Central memory CD8-positive, alpha-beta T cell (primary cell): ENCODE measurements around the gene SPPL3.

Experiments used
- ATAC-seq: fragments of 150-1000 bp; cut with Tn5 transposase; replicated peaks from 2 replicates; pipeline ENCODE4 v1.10.0; 2022; ENCODE audit warnings: mild to moderate bottlenecking, moderate FRiP score, moderate number of reproducible peaks; ENCODE audit not compliant: poor library complexity, severe bottlenecking; ENCODE audit errors: extremely low read depth
- DNase-seq, 2 donors: peaks; one replicate each; pipeline ENCODE4 v3.0.0; 2021; ENCODE audit warnings: low spot score in 2 of 2
- H3K27ac Mint-ChIP-seq: one replicate; pipeline ENCODE4 v1.8.0; 2022; ENCODE audit warnings: low read depth, mild to moderate bottlenecking, moderate library complexity, mixed read lengths
- H3K27me3 Mint-ChIP-seq: one replicate; pipeline ENCODE4 v1.8.0; 2022; ENCODE audit warnings: mixed read lengths
- H3K36me3 Mint-ChIP-seq: one replicate; pipeline ENCODE4 v1.8.0; 2022; ENCODE audit warnings: mild to moderate bottlenecking, moderate library complexity, mixed read lengths; ENCODE audit not compliant: insufficient read depth
- H3K4me1 Mint-ChIP-seq: one replicate; pipeline ENCODE4 v1.8.0; 2022; ENCODE audit warnings: mixed read lengths
- H3K4me3 Mint-ChIP-seq: one replicate; pipeline ENCODE4 v1.8.0; 2022; ENCODE audit warnings: mild to moderate bottlenecking, moderate library complexity, mixed read lengths
- H3K9me3 Mint-ChIP-seq: one replicate; pipeline ENCODE4 v1.8.0; 2022; ENCODE audit warnings: mixed read lengths

Gene SPPL3

GRCh38 chr12:120861074-120861795 lies 42.9 kb downstream of the SPPL3 start:
- no peak overlapping the region for H3K4me3 Mint-ChIP-seq
- peaks cover 59% of the 10 kb centered on the region for H3K4me1 Mint-ChIP-seq
- peaks cover 6% of the 10 kb centered on the region for H3K36me3 Mint-ChIP-seq
- no peak overlapping the region for H3K27ac Mint-ChIP-seq
- H3K27me3 Mint-ChIP-seq = no peaks in the 10 kb centered on the region
- H3K9me3 Mint-ChIP-seq = peaks cover 6% of the 10 kb centered on the region
- DNase-seq (no peak), ATAC-seq (no peak)

GRCh38 chr12:120858306-120859088 lies 45.7 kb downstream of the SPPL3 start:
- peaks cover 8% of the 10 kb centered on the region for H3K36me3 Mint-ChIP-seq
- H3K27me3 Mint-ChIP-seq = no peaks in the 10 kb centered on the region
- no peak overlapping the region for H3K4me3 Mint-ChIP-seq
- H3K9me3 Mint-ChIP-seq = peaks cover 6% of the 10 kb centered on the region
- peaks cover 55% of the 10 kb centered on the region for H3K4me1 Mint-ChIP-seq
- ATAC-seq (no peak), DNase-seq (no peak)
- no peak overlapping the region for H3K27ac Mint-ChIP-seq

GRCh38 chr12:120856980-120857379 lies 47.2 kb downstream of the SPPL3 start:
- ATAC-seq = no peak
- Mint-ChIP-seq H3K4me3 (no peak overlapping the region), H3K27ac (peak overlapping the region; percentile 12), H3K4me1 (peaks cover 50% of the 10 kb centered on the region), H3K27me3 (no peaks in the 10 kb centered on the region), H3K9me3 (peaks cover 6% of the 10 kb centered on the region), H3K36me3 (peaks cover 8% of the 10 kb centered on the region)
- DNase-seq = no peak

GRCh38 chr12:120855823-120856588 lies 48.2 kb downstream of the SPPL3 start:
- peaks cover 10% of the 10 kb centered on the region for H3K36me3 Mint-ChIP-seq
- H3K27me3 Mint-ChIP-seq = no peaks in the 10 kb centered on the region
- ATAC-seq (no peak), DNase-seq (no peak)
- H3K4me1 Mint-ChIP-seq = peaks cover 51% of the 10 kb centered on the region
- peaks cover 6% of the 10 kb centered on the region for H3K9me3 Mint-ChIP-seq
- H3K4me3 Mint-ChIP-seq = no peak overlapping the region
- H3K27ac Mint-ChIP-seq = no peak overlapping the region

- Mint-ChIP-seq H3K4me1 (peaks cover 51% of the 10 kb centered on the region), H3K9me3 (peaks cover 6% of the 10 kb centered on the region), H3K27ac (no peak overlapping the region), H3K36me3 (peaks cover 10% of the 10 kb centered on the region), H3K27me3 (no peaks in the 10 kb centered on the region), H3K4me3 (no peak overlapping the region)
- ATAC-seq (no peak), DNase-seq (no peak)
These were observed 49.4 kb downstream of the SPPL3 start for GRCh38 chr12:120854804-120855203.

GRCh38 chr12:120853188-120853587 lies 51.0 kb downstream of the SPPL3 start:
- no peak overlapping the region for H3K27ac Mint-ChIP-seq
- H3K4me1 Mint-ChIP-seq = peaks cover 45% of the 10 kb centered on the region

GRCh38 chr12:120851944-120852343 lies 52.2 kb downstream of the SPPL3 start:
- Mint-ChIP-seq H3K27ac (no peak overlapping the region), H3K36me3 (peaks cover 9% of the 10 kb centered on the region), H3K4me3 (no peak overlapping the region), H3K9me3 (no peaks in the 10 kb centered on the region), H3K4me1 (peaks cover 46% of the 10 kb centered on the region), H3K27me3 (no peaks in the 10 kb centered on the region)
- no peak for DNase-seq
- ATAC-seq = no peak

More at GRCh38 chr12:120853188-120853587, 51.0 kb downstream of the SPPL3 start:
- ATAC-seq (no peak), DNase-seq (no peak)
- Mint-ChIP-seq H3K27me3 (no peaks in the 10 kb centered on the region), H3K36me3 (peaks cover 10% of the 10 kb centered on the region), H3K4me3 (no peak overlapping the region), H3K9me3 (peaks cover under 1% of the 10 kb centered on the region)

- Mint-ChIP-seq H3K9me3 (no peaks in the 10 kb centered on the region), H3K27ac (no peak overlapping the region), H3K4me3 (no peak overlapping the region), H3K4me1 (peaks cover 46% of the 10 kb centered on the region), H3K36me3 (peaks cover 7% of the 10 kb centered on the region), H3K27me3 (no peaks in the 10 kb centered on the region)
- DNase-seq = no peak
- no peak for ATAC-seq
These were observed 52.7 kb downstream of the SPPL3 start for GRCh38 chr12:120851444-120851843.

- no peak overlapping the region for H3K27ac Mint-ChIP-seq
- ATAC-seq = no peak
- H3K36me3 Mint-ChIP-seq = peaks cover 9% of the 10 kb centered on the region
- peaks cover 53% of the 10 kb centered on the region for H3K4me1 Mint-ChIP-seq
- DNase-seq = no peak
- no peaks in the 10 kb centered on the region for H3K27me3 Mint-ChIP-seq
- H3K4me3 Mint-ChIP-seq = no peak overlapping the region
- no peaks in the 10 kb centered on the region for H3K9me3 Mint-ChIP-seq
These were observed 54.4 kb downstream of the SPPL3 start for GRCh38 chr12:120849765-120850164.

GRCh38 chr12:120847814-120848213 lies 56.3 kb downstream of the SPPL3 start:
- Mint-ChIP-seq H3K9me3 (no peaks in the 10 kb centered on the region), H3K4me1 (peaks cover 58% of the 10 kb centered on the region), H3K27me3 (no peaks in the 10 kb centered on the region), H3K4me3 (no peak overlapping the region), H3K27ac (peak overlapping the region; percentile 2), H3K36me3 (peaks cover 8% of the 10 kb centered on the region)
- no peak for ATAC-seq
- no peak for DNase-seq

- Mint-ChIP-seq H3K4me3 (no peak overlapping the region), H3K9me3 (no peaks in the 10 kb centered on the region), H3K27ac (peak overlapping the region; percentile 9), H3K4me1 (peaks cover 58% of the 10 kb centered on the region), H3K36me3 (peaks cover 8% of the 10 kb centered on the region), H3K27me3 (no peaks in the 10 kb centered on the region)
- no peak for ATAC-seq
- no peak for DNase-seq
These were observed 56.8 kb downstream of the SPPL3 start for GRCh38 chr12:120847392-120847791.

GRCh38 chr12:120846721-120847120 lies 57.4 kb downstream of the SPPL3 start:
- H3K36me3 Mint-ChIP-seq = peaks cover 8% of the 10 kb centered on the region
- no peak overlapping the region for H3K4me3 Mint-ChIP-seq
- H3K27me3 Mint-ChIP-seq = no peaks in the 10 kb centered on the region
- ATAC-seq (no peak), DNase-seq (no peak)
- H3K9me3 Mint-ChIP-seq = no peaks in the 10 kb centered on the region
- peaks cover 60% of the 10 kb centered on the region for H3K4me1 Mint-ChIP-seq
- H3K27ac Mint-ChIP-seq = peak overlapping the region; percentile 9
